HepG2 (cell line): ENCODE measurements around the gene ETHE1. TPM values are rescaled to one million over a fixed set of nuclear protein-coding genes. Genes with fewer than 3 reads are reported as not detected.

Source experiments
- ATAC-seq: fragments of 200-7000 bp; cut with Tn5 transposase; 3 replicates; pipeline ENCODE4 v1.9.1; 2020; ENCODE audit warnings: mild to moderate bottlenecking, moderate library complexity
- BruUV-seq: library from RNA; stranded (reverse); fragments of 400-500 nt; replicated peaks from 2 replicates; lab custom pipeline; 2021; lab: Mats Ljungman, UMichigan
- CTCF ChIA-PET: fragments of 300-600 bp; formaldehyde crosslinking; extraction: SDS; loops from one replicate; lab custom pipeline; 2021; ENCODE audit warnings: low total read pairs, inconsistent platforms, low intra/inter-chr PET ratio; lab: Yijun Ruan, JAX
- POLR2A ChIA-PET: fragments of 350-600 bp; sonication (Branson Sonifier 250); formaldehyde crosslinking; loops from one replicate; lab custom pipeline; 2020; ENCODE audit warnings: antibody characterized with exemption, inconsistent platforms; lab: Yijun Ruan, JAX
- DNase-seq: peaks from one replicate; pipeline ENCODE4 v3.0.0-alpha.2; 2015; ENCODE audit warnings: low spot score
- FAIRE-seq: peaks from 3 replicates; lab custom pipeline; 2011; peaks lifted over from hg19 to GRCh38; lab: Jason Lieb, UNC
- H2AFZ ChIP-seq: one replicate; pipeline ENCODE4 v1.6.1; 2011; ENCODE audit warnings: low read length, inconsistent platforms
- H3K27ac ChIP-seq: fragments of 300-600 bp; 3 replicates; pipeline ENCODE4 v1.8.0; 2011; ENCODE audit warnings: mixed run types, mild to moderate bottlenecking, mixed read lengths, low read length, inconsistent platforms; ENCODE audit not compliant: insufficient read depth; ENCODE audit errors: extremely low read length
- H3K27me3 ChIP-seq, 2 experiments: fragments of 200-600 bp in 1 of 2; 2 replicates in 1 of 2; 3 replicates in 1 of 2; pipeline versions ENCODE4 v1.6.0 to v1.8.0; 2011; ENCODE audit warnings: low read length in 2 of 2, mild to moderate bottlenecking in 2 of 2, moderate library complexity in 2 of 2, inconsistent platforms in 1 of 2; ENCODE audit not compliant: insufficient read depth in 2 of 2, control insufficient read depth in 1 of 2
- H3K36me3 ChIP-seq, 2 experiments: fragments of 200-600 bp in 1 of 2; replicated peaks in 1 of 2; 2 replicates in 1 of 2; 3 replicates in 1 of 2; pipeline versions ENCODE4 v1.5.1 to v1.8.0; 2011; ENCODE audit warnings: low read length in 2 of 2, inconsistent platforms in 1 of 2; ENCODE audit not compliant: insufficient read depth in 2 of 2, control insufficient read depth in 1 of 2
- H3K4me1 ChIP-seq: 2 replicates; pipeline ENCODE4 v1.5.1; 2012; ENCODE audit warnings: low read length, inconsistent platforms; ENCODE audit not compliant: insufficient read depth
- H3K4me2 ChIP-seq: 2 replicates; pipeline ENCODE4 v1.6.0; 2011; ENCODE audit warnings: low read depth, low read length, inconsistent platforms
- H3K4me3 ChIP-seq, 3 experiments: fragments of 200-600 bp in 1 of 3; sonication (generic), shearing (Covaris generic) in 1 of 3; replicated peaks in 1 of 3; 2 replicates each; pipeline ENCODE4 v1.5.1; 2011 to 2016; ENCODE audit warnings: low read length in 3 of 3, inconsistent platforms in 2 of 3, low read depth in 2 of 3, mild to moderate bottlenecking in 2 of 3, control low read depth in 1 of 3, mixed read lengths in 1 of 3; ENCODE audit not compliant: insufficient read depth in 1 of 3
- H3K79me2 ChIP-seq: one replicate; pipeline ENCODE4 v1.6.1; 2011; ENCODE audit warnings: low read length, inconsistent platforms; ENCODE audit not compliant: insufficient read depth
- H3K9ac ChIP-seq: 2 replicates; pipeline ENCODE4 v1.6.0; 2011; ENCODE audit warnings: mild to moderate bottlenecking, low read depth, low read length, inconsistent platforms; ENCODE audit not compliant: insufficient read depth
- H3K9me3 ChIP-seq: 2 replicates; pipeline ENCODE4 v1.5.1; 2012; ENCODE audit warnings: mild to moderate bottlenecking, low read length
- H4K20me1 ChIP-seq: 2 replicates; pipeline ENCODE4 v1.6.0; 2011; ENCODE audit warnings: inconsistent platforms, mild to moderate bottlenecking, low read length, moderate library complexity; ENCODE audit not compliant: insufficient read depth
- HDAC1 ChIP-seq: sonication (generic); formaldehyde crosslinking; IDR thresholded peaks from 2 replicates; pipeline ENCODE4 v1.5.1; 2020; ENCODE audit warnings: mild to moderate bottlenecking, missing genetic modification reagents
- KMT2A ChIP-seq: sonication (generic); formaldehyde crosslinking; IDR thresholded peaks from 2 replicates; pipeline ENCODE4 v1.4.0; 2020; ENCODE audit warnings: missing genetic modification reagents
- KMT2B ChIP-seq: IDR thresholded peaks from 2 replicates; pipeline ENCODE4 v1.6.1; 2016; ENCODE audit warnings: missing genetic modification reagents, missing compliant biosample characterization
- MBNL3 ChIP-seq: fragments of 250-450 bp; sonication (Bioruptor Pico); conservative IDR thresholded peaks from 2 replicates; pipeline ENCODE4 v1.8.0; 2022; ENCODE audit warnings: mild to moderate bottlenecking, inconsistent platforms
- NRL ChIP-seq: sonication (generic); formaldehyde crosslinking; IDR thresholded peaks from 2 replicates; pipeline ENCODE4 v1.5.0; 2020; ENCODE audit warnings: missing genetic modification reagents, mild to moderate bottlenecking, moderate library complexity, borderline replicate concordance
- ZNF33B ChIP-seq: sonication (generic); formaldehyde crosslinking; IDR thresholded peaks from 2 replicates; pipeline ENCODE4 v1.5.1; 2020; ENCODE audit warnings: mild to moderate bottlenecking, missing genetic modification reagents
- ZNF484 ChIP-seq: sonication (generic); formaldehyde crosslinking; IDR thresholded peaks from 2 replicates; pipeline ENCODE4 v1.5.1; 2020; ENCODE audit warnings: mild to moderate bottlenecking, low read depth, missing genetic modification reagents, borderline replicate concordance
- WGBS: methylation state at CpG from one replicate; pipeline ENCODE4 v1.1.6; 2017; ENCODE audit warnings: low lambda C conversion rate; 5-methylcytosine and 5-hydroxymethylcytosine counted together
- in situ Hi-C: cut with HindIII; loops from 2 replicates; pipeline ENCODE4 v1.10.0; 2017; ENCODE audit warnings: low pct_unique_long_range_greater_than_20kb; ENCODE audit not compliant: extremely low pct_ligation_motif_present
- intact Hi-C: fragments of 100-400 bp; cut with micrococcal nuclease; formaldehyde crosslinking; loops from one replicate; pipeline ENCODE4 v1.10.0; 2022; ENCODE audit not compliant: unreplicated experiment
- polyA plus RNA-seq, 8 experiments: library from polyadenylated mRNA; depleted of rRNA in 3 of 8; stranded (reverse) in 7 of 8; unstranded in 1 of 8; fragments of >200 nt; fragmentation: Illumina TruSeq in 4 of 8; extraction: Trizol in 4 of 8; gene quantifications; 2 replicates each; pipeline versions ENCODE4 v1.2.1 to v1.2.3, GENCODE V29; 2011 to 2016; ENCODE audit warnings: low read depth in 4 of 8, missing spikeins in 1 of 8, mixed read lengths in 1 of 8; ENCODE audit not compliant: insufficient read depth in 1 of 8
- total RNA-seq, 5 experiments: library from RNA; depleted of rRNA; stranded (reverse); fragments of >200 nt; fragmentation: Illumina TruSeq; extraction: Trizol; gene quantifications; 2 replicates each; pipeline ENCODE4 v1.2.3, GENCODE V29; 2016; ENCODE audit warnings: low read depth in 1 of 5
- TF ChIP-seq, protein P1 (sequence below): sonication (generic); formaldehyde crosslinking; conservative IDR thresholded peaks from 2 replicates; pipeline ENCODE4 v1.8.0; 2022; ENCODE audit warnings: mild to moderate bottlenecking, moderate library complexity, missing genetic modification reagents
- TF ChIP-seq, protein P2 (sequence below): sonication (generic); formaldehyde crosslinking; IDR thresholded peaks from 2 replicates; pipeline ENCODE4 v1.4.0; 2020; ENCODE audit warnings: mild to moderate bottlenecking, missing genetic modification reagents

The ETHE1 gene
- total and polyA plus RNA-seq, 2 of the 13 experiments (the other 11 are each of a cell fraction or from before 2014, with no cell fraction given), result 32.5 to 58.4 TPM

DNA sequence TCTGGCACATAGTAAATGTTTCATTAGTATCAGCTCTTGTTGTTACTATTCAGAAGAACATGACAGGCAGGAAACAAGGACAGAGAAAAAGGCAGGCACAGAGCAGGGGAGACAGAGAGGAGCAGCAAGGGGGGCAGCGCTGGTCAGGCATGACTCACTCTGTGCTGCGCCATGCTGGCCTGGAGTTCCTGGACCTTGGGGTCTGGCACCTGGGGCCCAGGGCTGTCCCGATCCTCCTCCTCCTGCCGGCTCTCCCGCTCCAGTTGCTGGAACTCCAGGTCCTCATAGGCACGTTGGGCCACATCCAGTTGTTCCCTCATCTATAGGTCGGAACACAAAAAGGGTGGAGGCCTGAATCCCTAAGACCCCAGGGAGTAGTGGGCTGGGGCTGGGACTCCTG, 30.0 kb downstream of the ETHE1 start:
- Histone ChIP-seq H3K27me3 (no peaks in the 10 kb centered on the region), H3K79me2 (no peaks in the 10 kb centered on the region), H3K9me3 (no peaks in the 10 kb centered on the region), H3K4me1 (peaks cover 28% of the 10 kb centered on the region), H3K4me2 (no peak overlapping the region), H4K20me1 (no peaks in the 10 kb centered on the region), H3K4me3 (no peak overlapping the region), H3K36me3 (peaks cover 10 to 17% of the 10 kb centered on the region in 2 experiments; a peak in 3 of 5 replicates), H3K27ac (no peak overlapping the region), H3K9ac (no peak overlapping the region), H2AFZ (no peak overlapping the region)
- DNase-seq (no peak), FAIRE-seq (no peak), ATAC-seq (no peak)
- no peak for TF ChIP-seq ZNF33B
- TF ChIP-seq, protein P1, sequence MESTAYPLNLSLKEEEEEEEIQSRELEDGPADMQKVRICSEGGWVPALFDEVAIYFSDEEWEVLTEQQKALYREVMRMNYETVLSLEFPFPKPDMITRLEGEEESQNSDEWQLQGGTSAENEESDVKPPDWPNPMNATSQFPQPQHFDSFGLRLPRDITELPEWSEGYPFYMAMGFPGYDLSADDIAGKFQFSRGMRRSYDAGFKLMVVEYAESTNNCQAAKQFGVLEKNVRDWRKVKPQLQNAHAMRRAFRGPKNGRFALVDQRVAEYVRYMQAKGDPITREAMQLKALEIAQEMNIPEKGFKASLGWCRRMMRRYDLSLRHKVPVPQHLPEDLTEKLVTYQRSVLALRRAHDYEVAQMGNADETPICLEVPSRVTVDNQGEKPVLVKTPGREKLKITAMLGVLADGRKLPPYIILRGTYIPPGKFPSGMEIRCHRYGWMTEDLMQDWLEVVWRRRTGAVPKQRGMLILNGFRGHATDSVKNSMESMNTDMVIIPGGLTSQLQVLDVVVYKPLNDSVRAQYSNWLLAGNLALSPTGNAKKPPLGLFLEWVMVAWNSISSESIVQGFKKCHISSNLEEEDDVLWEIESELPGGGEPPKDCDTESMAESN (CRISPR knock-in tag), result no peak
- TF ChIP-seq KMT2A (CRISPR knock-in tag), result no peak
- TF ChIP-seq MBNL3 (CRISPR knock-in tag), result no peak
- no peak for TF ChIP-seq KMT2B (CRISPR knock-in tag)
- TF ChIP-seq HDAC1 (CRISPR knock-in tag), result no peak
- TF ChIP-seq NRL (CRISPR knock-in tag), result no peak
- TF ChIP-seq, protein P2, sequence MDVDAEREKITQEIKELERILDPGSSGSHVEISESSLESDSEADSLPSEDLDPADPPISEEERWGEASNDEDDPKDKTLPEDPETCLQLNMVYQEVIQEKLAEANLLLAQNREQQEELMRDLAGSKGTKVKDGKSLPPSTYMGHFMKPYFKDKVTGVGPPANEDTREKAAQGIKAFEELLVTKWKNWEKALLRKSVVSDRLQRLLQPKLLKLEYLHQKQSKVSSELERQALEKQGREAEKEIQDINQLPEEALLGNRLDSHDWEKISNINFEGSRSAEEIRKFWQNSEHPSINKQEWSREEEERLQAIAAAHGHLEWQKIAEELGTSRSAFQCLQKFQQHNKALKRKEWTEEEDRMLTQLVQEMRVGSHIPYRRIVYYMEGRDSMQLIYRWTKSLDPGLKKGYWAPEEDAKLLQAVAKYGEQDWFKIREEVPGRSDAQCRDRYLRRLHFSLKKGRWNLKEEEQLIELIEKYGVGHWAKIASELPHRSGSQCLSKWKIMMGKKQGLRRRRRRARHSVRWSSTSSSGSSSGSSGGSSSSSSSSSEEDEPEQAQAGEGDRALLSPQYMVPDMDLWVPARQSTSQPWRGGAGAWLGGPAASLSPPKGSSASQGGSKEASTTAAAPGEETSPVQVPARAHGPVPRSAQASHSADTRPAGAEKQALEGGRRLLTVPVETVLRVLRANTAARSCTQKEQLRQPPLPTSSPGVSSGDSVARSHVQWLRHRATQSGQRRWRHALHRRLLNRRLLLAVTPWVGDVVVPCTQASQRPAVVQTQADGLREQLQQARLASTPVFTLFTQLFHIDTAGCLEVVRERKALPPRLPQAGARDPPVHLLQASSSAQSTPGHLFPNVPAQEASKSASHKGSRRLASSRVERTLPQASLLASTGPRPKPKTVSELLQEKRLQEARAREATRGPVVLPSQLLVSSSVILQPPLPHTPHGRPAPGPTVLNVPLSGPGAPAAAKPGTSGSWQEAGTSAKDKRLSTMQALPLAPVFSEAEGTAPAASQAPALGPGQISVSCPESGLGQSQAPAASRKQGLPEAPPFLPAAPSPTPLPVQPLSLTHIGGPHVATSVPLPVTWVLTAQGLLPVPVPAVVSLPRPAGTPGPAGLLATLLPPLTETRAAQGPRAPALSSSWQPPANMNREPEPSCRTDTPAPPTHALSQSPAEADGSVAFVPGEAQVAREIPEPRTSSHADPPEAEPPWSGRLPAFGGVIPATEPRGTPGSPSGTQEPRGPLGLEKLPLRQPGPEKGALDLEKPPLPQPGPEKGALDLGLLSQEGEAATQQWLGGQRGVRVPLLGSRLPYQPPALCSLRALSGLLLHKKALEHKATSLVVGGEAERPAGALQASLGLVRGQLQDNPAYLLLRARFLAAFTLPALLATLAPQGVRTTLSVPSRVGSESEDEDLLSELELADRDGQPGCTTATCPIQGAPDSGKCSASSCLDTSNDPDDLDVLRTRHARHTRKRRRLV, result no peak
- TF ChIP-seq ZNF484 (CRISPR knock-in tag), result no peak
- WGBS, result 100% methylated on average over 6 of the region's 7 CpGs
- POLR2A ChIA-PET, result no interaction called here
- no TSS peak for BruUV-seq
- CTCF ChIA-PET, result no interaction called here
- in situ Hi-C loops, result no loop called here
- intact Hi-C loops, result no loop called here
